Measurements from ENCODE around the gene ANO5. TPM values are rescaled to one million over a fixed set of nuclear protein-coding genes. Genes with fewer than 3 reads are reported as not detected.

ANO5 gene
- total RNA-seq, 1 experiment from 2014 or later, result 3.4 TPM

GRCh38 chr11:22163394-22163797 is 29.5 kb upstream of the ANO5 start:
- no peak for DNase-seq
- Histone ChIP-seq H2BK15ac (ENCODE audit: low read depth, low read length) (no peak overlapping the region), H3K79me2 (ENCODE audit: insufficient read depth, low read length) (no peaks in the 10 kb centered on the region), H2BK5ac (ENCODE audit: insufficient read length, low read length) (no peak overlapping the region), H3K18ac (ENCODE audit: insufficient read length, low read depth, low read length) (no peak overlapping the region), H3K23ac (ENCODE audit: insufficient read length, low read depth, low read length) (no peak overlapping the region), H2BK120ac (ENCODE audit: low read depth, low read length, poor library complexity, severe bottlenecking) (no peak overlapping the region), H3K23me2 (ENCODE audit: insufficient read length, low read depth, low read length, poor library complexity, severe bottlenecking) (no peaks in the 10 kb centered on the region), H2AFZ (ENCODE audit: low read length) (no peak overlapping the region), H3K79me1 (ENCODE audit: insufficient read depth, low read depth, low read length, poor library complexity, severe bottlenecking) (no peaks in the 10 kb centered on the region), H3K4me2 (ENCODE audit: insufficient read depth, insufficient read length, low read length) (no peak overlapping the region), H3K27ac (ENCODE audit: insufficient read length, low read depth, low read length) (no peak overlapping the region), H3K4ac (ENCODE audit: low read depth, low read length) (no peak overlapping the region), H3T11ph (ENCODE audit: low read length) (no peak overlapping the region), H4K8ac (replicated peaks; ENCODE audit: insufficient read length, low read depth, low read length) (no peak overlapping the region), H3K14ac (ENCODE audit: insufficient read depth, low read length) (no peak overlapping the region), H2BK12ac (ENCODE audit: insufficient read length, low read depth, low read length) (no peak overlapping the region), H3K9ac (ENCODE audit: extremely low read depth, insufficient read length, low read length) (no peak overlapping the region), H3K56ac (ENCODE audit: insufficient read length, low read depth, low read length) (no peak overlapping the region), H4K91ac (ENCODE audit: insufficient read length, low read depth, low read length) (no peak overlapping the region), H2BK20ac (ENCODE audit: low read depth, low read length, poor library complexity, severe bottlenecking) (no peak overlapping the region), H3K9me3 (ENCODE audit: control insufficient read depth, low read depth, low read length) (no peaks in the 10 kb centered on the region), H3K4me1 (ENCODE audit: insufficient read depth, low read length) (no peaks in the 10 kb centered on the region; the same call in 1 of the 2 replicates), H2AK5ac (ENCODE audit: insufficient read length, low read length) (no peak overlapping the region), H4K20me1 (ENCODE audit: control insufficient read depth, insufficient read depth, insufficient read length) (no peaks in the 10 kb centered on the region), H4K5ac (ENCODE audit: insufficient read length, low read depth, low read length) (no peak overlapping the region), H3K27me3 (ENCODE audit: insufficient read depth, low read length) (no peaks in the 10 kb centered on the region)
- Mint-ChIP-seq H3K27me3 (ENCODE audit: low read depth) (peaks cover 2% of the 10 kb centered on the region; the same call in 1 of the 2 replicates), H3K36me3 (ENCODE audit: insufficient read depth in 1 of 3, low read depth in 3 of 3) (no peaks in the 10 kb centered on the region), H3K4me1 (peaks cover 0 to 2% of the 10 kb centered on the region in 2 experiments; a peak in 1 of 4 replicates), H3K4me3 (no peak overlapping the region), H3K9me3 (no peaks in the 10 kb centered on the region), H3K27ac (no peak overlapping the region)
- TF ChIP-seq, protein P1, sequence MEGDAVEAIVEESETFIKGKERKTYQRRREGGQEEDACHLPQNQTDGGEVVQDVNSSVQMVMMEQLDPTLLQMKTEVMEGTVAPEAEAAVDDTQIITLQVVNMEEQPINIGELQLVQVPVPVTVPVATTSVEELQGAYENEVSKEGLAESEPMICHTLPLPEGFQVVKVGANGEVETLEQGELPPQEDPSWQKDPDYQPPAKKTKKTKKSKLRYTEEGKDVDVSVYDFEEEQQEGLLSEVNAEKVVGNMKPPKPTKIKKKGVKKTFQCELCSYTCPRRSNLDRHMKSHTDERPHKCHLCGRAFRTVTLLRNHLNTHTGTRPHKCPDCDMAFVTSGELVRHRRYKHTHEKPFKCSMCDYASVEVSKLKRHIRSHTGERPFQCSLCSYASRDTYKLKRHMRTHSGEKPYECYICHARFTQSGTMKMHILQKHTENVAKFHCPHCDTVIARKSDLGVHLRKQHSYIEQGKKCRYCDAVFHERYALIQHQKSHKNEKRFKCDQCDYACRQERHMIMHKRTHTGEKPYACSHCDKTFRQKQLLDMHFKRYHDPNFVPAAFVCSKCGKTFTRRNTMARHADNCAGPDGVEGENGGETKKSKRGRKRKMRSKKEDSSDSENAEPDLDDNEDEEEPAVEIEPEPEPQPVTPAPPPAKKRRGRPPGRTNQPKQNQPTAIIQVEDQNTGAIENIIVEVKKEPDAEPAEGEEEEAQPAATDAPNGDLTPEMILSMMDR (conservative IDR thresholded peaks at IDR 0.05), result no peak
- no CpG with 5 or more reads among the region's 3 CpGs for WGBS (ENCODE audit: extremely low coverage, insufficient read length, low lambda C conversion rate)

Measured in H9 (cell line).